Posterior cingulate gyrus (tissue), 11 donors: ENCODE results near the gene CENPT.

Source experiments
- DNase-seq, 10 donors: peaks; one replicate each; pipeline versions ENCODE4 v3.0.0 to v3.0.0-alpha.2; 2020 to 2021; ENCODE audit warnings: mixed read lengths in 3 of 10
- intact Hi-C: fragments of 100-400 bp; cut with DNase I; formaldehyde crosslinking; loops from one replicate; pipeline ENCODE4 v1.15.1; 2023

CENPT gene

GRCh38 chr16:67783353-67783725, 64.2 kb downstream of the CENPT start:
- DNase-seq, result no peak
- intact Hi-C loops, result no loop called here

- DNase-seq, result peak in 1 of 10 donors; percentile 44
- intact Hi-C loops, result no loop called here
These were observed 64.7 kb downstream of the CENPT start for GRCh38 chr16:67782567-67783352.

- intact Hi-C loops, result no loop called here
- DNase-seq, result no peak
These were observed 66.0 kb downstream of the CENPT start for GRCh38 chr16:67781565-67781921.

- DNase-seq, result peak in 1 of 10 donors; percentile 56
- intact Hi-C loops, result no loop called here
These were observed 66.5 kb downstream of the CENPT start for GRCh38 chr16:67780847-67781564.

- peak in 1 of 10 donors; percentile 4 for DNase-seq
- intact Hi-C loops, result no loop called here
These were observed 68.1 kb downstream of the CENPT start for GRCh38 chr16:67779256-67780014.
